GM12865 (cell line): ENCODE measurements around the gene NEDD9.

Experiments
- DNase-seq: peaks from one replicate; pipeline ENCODE4 v3.0.0; 2010; ENCODE audit warnings: low read depth
- H3K4me3 ChIP-seq: 2 replicates; pipeline ENCODE4 v1.5.1; 2011; ENCODE audit warnings: mild to moderate bottlenecking, low read depth, low read length, control low read depth
- TF ChIP-seq, protein P1 (sequence below): IDR thresholded peaks from 2 replicates; pipeline ENCODE4 v1.5.1; 2011; ENCODE audit warnings: low read length, control low read depth, low read depth, inconsistent platforms; ENCODE audit not compliant: insufficient read depth; ENCODE audit errors: missing control alignments

NEDD9 gene

DNA sequence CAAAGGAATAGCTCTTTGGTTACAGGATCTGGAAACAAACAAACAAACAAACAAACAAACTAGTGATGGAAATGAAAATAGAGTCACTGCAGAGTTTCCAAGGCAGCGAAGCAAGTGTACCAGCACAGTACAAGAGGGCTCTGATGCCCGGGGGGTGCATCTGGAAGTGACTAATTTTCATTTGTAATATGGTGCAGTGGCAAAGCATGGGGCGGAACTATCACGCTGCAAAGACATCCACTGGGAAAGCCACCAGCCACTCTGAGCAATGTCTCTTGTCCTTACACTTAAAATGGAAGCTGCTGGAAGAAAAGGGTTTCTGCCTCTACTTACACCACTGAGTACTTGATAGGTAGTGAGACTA lies 44.4 kb upstream of the NEDD9 start:
- no peak overlapping the region for H3K4me3 ChIP-seq
- DNase-seq: peak; percentile 18
- TF ChIP-seq, protein P1, sequence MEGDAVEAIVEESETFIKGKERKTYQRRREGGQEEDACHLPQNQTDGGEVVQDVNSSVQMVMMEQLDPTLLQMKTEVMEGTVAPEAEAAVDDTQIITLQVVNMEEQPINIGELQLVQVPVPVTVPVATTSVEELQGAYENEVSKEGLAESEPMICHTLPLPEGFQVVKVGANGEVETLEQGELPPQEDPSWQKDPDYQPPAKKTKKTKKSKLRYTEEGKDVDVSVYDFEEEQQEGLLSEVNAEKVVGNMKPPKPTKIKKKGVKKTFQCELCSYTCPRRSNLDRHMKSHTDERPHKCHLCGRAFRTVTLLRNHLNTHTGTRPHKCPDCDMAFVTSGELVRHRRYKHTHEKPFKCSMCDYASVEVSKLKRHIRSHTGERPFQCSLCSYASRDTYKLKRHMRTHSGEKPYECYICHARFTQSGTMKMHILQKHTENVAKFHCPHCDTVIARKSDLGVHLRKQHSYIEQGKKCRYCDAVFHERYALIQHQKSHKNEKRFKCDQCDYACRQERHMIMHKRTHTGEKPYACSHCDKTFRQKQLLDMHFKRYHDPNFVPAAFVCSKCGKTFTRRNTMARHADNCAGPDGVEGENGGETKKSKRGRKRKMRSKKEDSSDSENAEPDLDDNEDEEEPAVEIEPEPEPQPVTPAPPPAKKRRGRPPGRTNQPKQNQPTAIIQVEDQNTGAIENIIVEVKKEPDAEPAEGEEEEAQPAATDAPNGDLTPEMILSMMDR: no peak

DNA sequence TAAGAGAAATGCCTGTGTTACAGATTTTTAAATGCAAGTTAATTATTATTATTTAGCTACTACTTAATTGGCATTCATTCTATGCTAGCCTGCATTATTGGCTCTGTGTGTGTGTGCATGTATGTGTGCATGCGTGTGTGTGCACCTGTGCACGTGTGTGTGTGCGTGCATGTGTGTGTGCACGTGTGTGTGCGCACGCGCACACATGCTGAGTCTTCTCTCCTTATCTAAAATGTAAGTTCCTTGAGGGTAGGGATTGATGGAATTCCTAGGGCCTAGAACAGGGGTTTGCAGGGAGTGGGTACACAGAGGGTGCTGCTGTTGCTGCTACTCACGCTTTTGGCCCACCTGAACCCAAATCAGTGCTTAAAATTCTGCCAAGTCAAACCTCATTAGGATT lies 43.8 kb upstream of the NEDD9 start:
- TF ChIP-seq, protein P1: no peak
- H3K4me3 ChIP-seq: no peak overlapping the region
- no peak for DNase-seq

DNA sequence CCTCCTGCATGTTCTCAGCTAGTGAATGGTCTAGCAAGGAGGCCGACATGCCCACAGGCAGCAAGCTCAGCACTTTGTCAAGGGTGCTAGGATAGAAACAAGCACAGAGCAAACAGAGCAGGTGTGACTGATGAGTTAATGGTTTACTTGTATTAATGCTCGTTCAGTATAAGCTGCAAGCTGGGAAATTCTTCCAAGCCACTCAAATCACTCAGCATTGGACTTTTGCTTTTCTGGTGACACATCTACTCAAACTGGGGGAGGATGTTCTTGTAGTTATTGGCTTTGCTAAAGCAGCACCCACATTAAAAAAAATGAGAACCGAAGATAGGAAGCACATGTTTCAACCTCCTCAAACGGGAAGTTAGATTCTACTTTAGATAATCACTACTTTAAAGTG lies 43.1 kb upstream of the NEDD9 start:
- no peak overlapping the region for H3K4me3 ChIP-seq
- peak; percentile 83 for DNase-seq
- TF ChIP-seq, protein P1: no peak

DNA sequence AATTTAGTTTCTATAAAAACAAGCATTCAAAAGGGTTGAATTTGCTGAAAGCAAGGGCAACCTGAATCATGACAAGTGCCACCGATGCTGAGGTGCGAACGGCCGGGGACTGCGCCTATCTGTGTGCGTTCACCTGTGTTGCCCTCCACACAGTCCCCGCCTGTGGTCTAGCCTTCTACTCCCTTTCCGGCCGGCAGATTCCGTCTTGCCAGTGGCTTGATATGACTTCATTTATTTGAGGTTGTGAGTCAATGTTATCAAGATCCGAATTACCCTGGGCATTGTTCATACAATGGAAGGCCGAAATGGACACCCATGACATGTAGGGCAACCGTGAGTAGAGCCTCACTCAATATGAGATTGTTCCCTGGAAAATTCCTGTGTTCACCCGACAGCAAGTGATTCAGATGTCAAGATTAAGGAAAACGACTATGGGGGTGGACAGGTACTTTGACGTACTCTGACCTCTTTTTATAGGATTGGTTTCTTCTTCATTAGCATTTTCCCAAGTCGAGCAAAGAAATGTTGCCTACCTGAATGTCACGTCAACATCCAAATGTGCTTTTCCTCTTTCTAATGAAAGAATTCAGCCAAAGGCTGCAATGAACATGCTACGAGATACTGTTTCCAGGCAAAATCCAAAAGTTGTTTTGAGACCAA lies 41.1 kb upstream of the NEDD9 start:
- no peak overlapping the region for H3K4me3 ChIP-seq
- DNase-seq: no peak
- TF ChIP-seq, protein P1: no peak

DNA sequence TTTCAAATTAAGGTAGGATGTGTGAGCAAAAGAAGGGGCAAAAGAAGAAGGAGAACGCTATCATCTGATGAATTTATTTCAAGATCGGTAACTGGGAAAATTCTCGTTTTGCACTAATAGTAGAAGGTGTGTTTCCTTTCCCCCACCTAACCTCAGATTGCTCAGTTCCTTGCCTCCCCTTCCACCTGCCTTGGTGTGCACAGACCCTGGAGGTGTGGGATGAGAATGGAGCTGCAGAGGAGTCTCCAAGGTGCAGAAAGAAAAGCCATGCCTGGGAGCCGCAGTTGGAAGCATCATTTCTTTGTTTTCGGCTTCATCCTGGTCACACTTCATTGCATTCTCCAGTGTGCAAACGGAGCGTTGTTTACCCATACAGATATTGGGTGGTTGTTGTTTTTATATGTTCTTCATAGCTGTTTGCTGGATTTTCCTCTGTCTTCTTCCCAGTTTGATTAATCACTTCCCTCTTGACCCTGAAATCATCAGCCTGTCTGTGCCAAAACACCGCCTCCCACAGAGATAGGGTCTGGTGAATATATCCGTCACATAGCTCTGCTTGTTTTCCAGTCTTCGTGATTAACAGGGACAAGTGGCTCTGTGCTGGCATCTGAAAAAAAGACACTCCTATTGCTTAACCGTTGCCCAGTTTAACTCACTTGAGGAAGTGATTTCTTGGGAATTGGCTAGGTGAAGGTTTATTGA lies 40.2 kb upstream of the NEDD9 start:
- no peak overlapping the region for H3K4me3 ChIP-seq
- no peak for DNase-seq
- TF ChIP-seq, protein P1: no peak

DNA sequence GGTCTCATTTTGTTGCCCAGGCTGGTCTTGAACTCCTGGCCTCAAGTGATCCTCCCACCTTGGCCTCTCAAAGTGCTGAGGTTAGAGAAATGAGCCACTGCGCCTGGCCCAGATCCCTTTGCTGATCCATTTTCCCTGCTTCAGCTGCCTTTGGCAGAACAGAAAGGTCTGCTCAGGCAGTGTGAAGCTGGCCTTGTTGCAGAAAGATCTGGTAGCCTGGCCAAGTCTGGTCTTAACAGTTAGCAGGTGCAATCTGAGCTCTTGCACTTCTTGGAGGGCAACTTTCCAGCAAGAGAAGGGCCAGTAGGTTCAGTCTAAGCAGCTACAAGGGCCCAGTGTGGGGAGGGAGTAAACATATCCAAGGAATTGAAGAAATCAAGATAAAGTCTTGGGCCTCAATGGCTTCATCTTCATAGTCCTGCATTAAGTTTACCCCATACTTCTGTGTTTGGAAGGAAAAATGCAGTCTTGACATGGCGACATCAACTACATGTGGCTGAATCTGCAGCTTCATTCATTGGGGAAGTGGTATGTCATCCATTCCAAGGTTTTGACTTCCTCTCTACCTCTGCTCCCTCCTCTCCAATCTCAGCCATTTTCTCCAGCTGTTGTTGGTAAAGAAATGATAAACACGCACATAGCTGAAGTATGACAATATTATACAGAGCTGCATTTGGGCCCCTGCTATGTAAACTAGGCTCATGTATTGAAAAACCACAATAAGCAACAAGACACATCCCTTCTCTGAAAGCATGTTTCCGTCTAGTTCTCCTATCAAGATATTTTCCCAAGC lies 39.0 kb upstream of the NEDD9 start:
- no peak overlapping the region for H3K4me3 ChIP-seq
- TF ChIP-seq, protein P1: no peak
- no peak for DNase-seq
